ENCODE results near the gene ZBED4.

The ZBED4 gene

GRCh38 chr22:49869086-49869830, 15.6 kb downstream of the ZBED4 start:
- Histone ChIP-seq H3K4me3 (replicated peaks; ENCODE audit: low read depth, low read length) (no peak overlapping the region), H3K27me3 (replicated peaks; ENCODE audit: control insufficient read depth, insufficient read depth, low read length) (no peaks in the 10 kb centered on the region), H3K36me3 (ENCODE audit: control insufficient read depth, insufficient read depth, low read length) (no peaks in the 10 kb centered on the region; the same call in 1 of the 2 replicates)
- TF ChIP-seq CTCF (IDR thresholded peaks at IDR 0.05; ENCODE audit: insufficient read depth, low read length, poor library complexity, severe bottlenecking) = no peak
- DNase-seq (ENCODE audit: extremely low read depth, insufficient read length) = no peak

- Histone ChIP-seq H3K4me3 (replicated peaks; ENCODE audit: low read depth, low read length) (no peak overlapping the region), H3K36me3 (ENCODE audit: control insufficient read depth, insufficient read depth, low read length) (no peaks in the 10 kb centered on the region; the same call in 1 of the 2 replicates), H3K27me3 (replicated peaks; ENCODE audit: control insufficient read depth, insufficient read depth, low read length) (no peaks in the 10 kb centered on the region)
- no peak for DNase-seq (ENCODE audit: extremely low read depth, insufficient read length)
- TF ChIP-seq CTCF (IDR thresholded peaks at IDR 0.05; ENCODE audit: insufficient read depth, low read length, poor library complexity, severe bottlenecking) = no peak
Measured at GRCh38 chr22:49869845-49870712, 16.4 kb downstream of the ZBED4 start.

GRCh38 chr22:49871482-49871881, 17.8 kb downstream of the ZBED4 start:
- no peak for TF ChIP-seq CTCF (IDR thresholded peaks at IDR 0.05; ENCODE audit: insufficient read depth, low read length, poor library complexity, severe bottlenecking)
- H3K36me3 ChIP-seq (ENCODE audit: control insufficient read depth, insufficient read depth, low read length) = no peaks in the 10 kb centered on the region; the same call in 1 of the 2 replicates
- H3K4me3 ChIP-seq (replicated peaks; ENCODE audit: low read depth, low read length) = no peak overlapping the region
- no peak for DNase-seq (ENCODE audit: extremely low read depth, insufficient read length)
- H3K27me3 ChIP-seq (replicated peaks; ENCODE audit: control insufficient read depth, insufficient read depth, low read length) = no peaks in the 10 kb centered on the region

- H3K4me3 ChIP-seq (replicated peaks; ENCODE audit: low read depth, low read length) = no peak overlapping the region
- H3K36me3 ChIP-seq (ENCODE audit: control insufficient read depth, insufficient read depth, low read length) = no peaks in the 10 kb centered on the region; the same call in 1 of the 2 replicates
- DNase-seq (ENCODE audit: extremely low read depth, insufficient read length) = no peak
- no peak for TF ChIP-seq CTCF (IDR thresholded peaks at IDR 0.05; ENCODE audit: insufficient read depth, low read length, poor library complexity, severe bottlenecking)
- H3K27me3 ChIP-seq (replicated peaks; ENCODE audit: control insufficient read depth, insufficient read depth, low read length) = no peaks in the 10 kb centered on the region
Measured at GRCh38 chr22:49872347-49872746, 18.7 kb downstream of the ZBED4 start.

- no peak for TF ChIP-seq CTCF (IDR thresholded peaks at IDR 0.05; ENCODE audit: insufficient read depth, low read length, poor library complexity, severe bottlenecking)
- Histone ChIP-seq H3K27me3 (replicated peaks; ENCODE audit: control insufficient read depth, insufficient read depth, low read length) (no peaks in the 10 kb centered on the region), H3K36me3 (ENCODE audit: control insufficient read depth, insufficient read depth, low read length) (no peaks in the 10 kb centered on the region; the same call in 1 of the 2 replicates), H3K4me3 (replicated peaks; ENCODE audit: low read depth, low read length) (no peak overlapping the region)
- no peak for DNase-seq (ENCODE audit: extremely low read depth, insufficient read length)
Measured at GRCh38 chr22:49873228-49873940, 19.7 kb downstream of the ZBED4 start.
